ENCODE data around the gene CLPSL1. TPM values are rescaled to one million over a fixed set of nuclear protein-coding genes. Genes with fewer than 3 reads are reported as not detected.

Gene CLPSL1
- polyA plus RNA-seq, 1 donor = not detected

DNA sequence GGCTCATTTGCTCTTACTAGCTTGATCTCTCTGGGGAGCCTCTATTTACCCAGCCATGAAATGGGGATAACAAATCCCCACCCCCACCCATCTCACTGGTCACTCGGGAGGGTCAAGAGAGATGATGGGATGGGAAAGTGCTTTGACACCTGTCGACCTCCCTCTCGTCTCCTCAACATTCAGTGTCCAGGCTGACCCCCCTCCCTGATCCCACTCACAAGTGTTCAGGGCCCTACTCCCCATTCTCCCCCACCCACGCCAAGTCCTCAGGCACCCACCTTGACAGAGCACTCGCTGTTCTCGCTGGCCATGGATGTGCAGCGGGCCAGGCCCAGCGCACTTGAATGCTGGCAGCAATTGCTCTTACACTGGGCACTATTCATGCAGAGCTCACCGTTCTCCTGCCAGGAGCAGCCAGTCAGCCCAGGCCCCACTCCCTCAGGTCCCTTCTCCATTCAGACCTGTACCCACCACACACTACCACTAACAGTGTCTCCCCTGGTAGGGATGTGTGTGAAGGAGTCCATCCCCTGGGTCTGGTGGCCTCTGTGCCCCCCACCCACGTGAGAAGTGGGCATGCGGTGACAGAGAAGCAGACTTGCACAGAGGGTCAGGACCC is 14.7 kb downstream of the CLPSL1 start:
- no peak for DNase-seq (ENCODE audit: low read depth)

DNA sequence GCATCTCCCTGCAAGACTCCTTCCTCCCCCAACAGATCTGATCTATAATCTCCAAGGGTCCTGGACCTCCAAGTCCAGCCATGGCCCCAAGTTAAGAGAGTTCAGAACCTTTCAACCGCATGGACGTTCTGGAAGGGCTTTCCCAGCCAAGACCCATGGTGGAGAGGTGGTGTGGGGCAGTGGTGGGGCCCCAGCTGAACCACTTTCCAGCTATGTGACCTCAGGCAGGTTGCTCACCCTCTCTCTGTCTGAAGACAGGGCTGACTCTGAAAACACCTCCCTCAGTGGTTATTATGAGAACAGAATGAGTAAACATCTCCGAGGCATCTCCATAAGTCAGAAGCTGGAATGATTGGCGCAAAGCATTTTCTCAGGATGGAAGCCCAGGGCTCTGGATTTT is 15.4 kb downstream of the CLPSL1 start:
- no peak for DNase-seq (ENCODE audit: low read depth)

DNA sequence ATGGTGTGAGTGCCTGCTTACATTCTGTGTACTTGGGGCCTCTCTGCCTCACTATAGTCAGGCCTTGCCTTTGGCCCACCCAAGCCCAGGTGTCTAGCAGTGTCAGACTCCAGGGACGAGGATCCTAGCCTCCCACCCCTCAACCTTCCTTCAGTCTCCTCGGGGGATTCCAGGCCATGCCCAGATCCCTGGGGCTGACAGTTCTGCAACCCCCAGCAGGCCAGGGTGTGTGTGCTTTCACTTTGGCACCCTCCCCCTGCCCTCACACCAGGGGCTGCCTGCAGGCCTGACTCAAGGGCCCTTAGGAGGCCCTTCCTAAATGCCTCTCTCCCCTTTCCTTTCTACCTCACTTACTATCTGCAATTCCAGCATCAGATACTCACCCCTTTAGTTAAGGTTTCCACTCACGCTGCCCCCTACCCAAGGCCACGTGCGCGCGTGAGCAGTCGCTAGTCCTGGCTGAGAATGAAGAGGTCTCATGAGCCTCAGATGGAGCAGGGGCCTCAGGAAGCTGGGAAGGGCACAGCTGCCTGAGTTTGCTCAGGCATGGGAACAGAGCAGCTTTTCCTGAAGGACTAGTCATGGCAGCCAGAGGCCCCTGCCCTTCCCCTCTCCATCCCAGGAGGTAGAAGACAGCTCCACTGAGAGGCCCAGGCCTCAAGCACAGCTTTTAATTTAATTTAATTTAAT is 17.2 kb downstream of the CLPSL1 start:
- no peak for DNase-seq (ENCODE audit: low read depth)

DNA sequence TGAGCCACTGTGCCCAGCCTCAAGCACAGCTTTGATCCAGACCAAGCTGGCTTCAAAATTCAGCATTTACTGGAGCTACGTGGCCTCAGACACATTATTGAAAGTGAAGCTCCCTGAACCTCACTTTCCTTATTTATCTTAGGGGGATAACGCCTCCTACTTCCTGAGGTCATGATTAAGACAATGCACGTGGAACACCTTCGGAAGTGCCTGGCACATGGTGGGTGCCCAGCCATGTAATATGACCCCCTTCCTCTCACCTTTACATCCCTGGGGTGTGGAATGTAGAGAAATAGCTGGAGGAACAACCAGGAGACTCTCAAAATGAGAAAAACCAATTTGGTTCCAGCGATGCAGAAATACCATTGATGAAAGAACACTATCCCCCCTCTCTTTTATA is 17.9 kb downstream of the CLPSL1 start:
- DNase-seq (ENCODE audit: low read depth) = no peak

DNA sequence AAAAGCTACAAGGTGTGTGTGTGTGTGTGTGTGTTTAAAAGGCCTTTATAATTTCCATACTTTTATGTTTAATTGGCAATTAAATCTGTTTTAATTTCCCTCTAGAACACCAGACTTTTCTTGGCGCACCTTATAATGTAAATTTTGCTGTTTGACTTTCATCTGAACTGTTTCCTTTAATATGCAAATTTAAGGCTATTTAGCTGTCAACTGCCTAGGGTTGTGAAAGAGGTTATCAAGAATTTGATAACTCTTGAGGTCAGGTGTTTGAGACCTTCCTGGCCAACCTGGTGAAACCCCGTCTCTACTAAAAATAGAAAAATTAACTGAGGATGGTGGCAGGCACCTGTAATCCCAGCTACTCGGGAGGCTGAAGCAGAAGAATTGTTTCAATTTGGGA is 20.3 kb downstream of the CLPSL1 start:
- no peak for DNase-seq (ENCODE audit: low read depth)

DNA sequence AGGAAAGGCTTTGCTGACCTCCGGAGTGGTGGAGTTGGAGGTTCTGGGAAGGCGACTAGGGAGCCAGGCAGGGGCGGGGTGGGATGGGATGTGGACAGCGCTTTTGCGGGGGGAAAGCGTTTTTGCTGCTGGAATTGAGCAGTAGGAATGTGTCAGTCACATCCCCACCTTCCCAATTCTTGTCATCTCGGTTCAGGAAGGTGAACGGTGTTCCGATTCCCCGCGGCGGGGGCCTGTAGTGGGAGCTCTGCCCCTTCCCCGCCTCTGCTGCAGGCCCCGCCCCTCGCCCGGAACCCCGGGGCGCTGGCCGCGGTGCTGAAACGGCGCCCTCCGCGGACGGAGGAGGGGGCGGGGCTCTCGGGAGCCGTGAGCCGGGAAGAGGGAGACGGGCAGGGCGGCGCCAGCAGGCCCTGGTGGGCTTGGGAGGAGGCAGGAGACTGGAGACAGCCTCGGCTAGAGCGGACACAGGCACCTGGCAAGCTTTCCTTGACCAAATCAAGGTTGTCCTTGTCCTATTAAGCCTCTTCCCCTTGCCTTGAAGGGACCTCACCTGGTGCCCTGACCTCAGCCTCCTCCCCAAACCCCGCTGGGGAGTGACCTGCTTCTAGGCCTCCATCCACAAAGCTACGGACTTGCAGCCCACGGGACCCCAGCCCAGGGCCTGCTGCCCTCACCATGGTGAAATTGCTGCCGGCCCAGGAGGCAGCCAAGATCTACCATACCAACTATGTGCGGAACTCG is 24.3 kb downstream of the CLPSL1 start, which contains the start of gene LHFPL5:
Gene LHFPL5 (plus strand): TSS at position 357 of the 741 bp plus-strand sequence. CDS start 319 bp downstream, at position 676.
- no peak for DNase-seq (ENCODE audit: low read depth)

DNA sequence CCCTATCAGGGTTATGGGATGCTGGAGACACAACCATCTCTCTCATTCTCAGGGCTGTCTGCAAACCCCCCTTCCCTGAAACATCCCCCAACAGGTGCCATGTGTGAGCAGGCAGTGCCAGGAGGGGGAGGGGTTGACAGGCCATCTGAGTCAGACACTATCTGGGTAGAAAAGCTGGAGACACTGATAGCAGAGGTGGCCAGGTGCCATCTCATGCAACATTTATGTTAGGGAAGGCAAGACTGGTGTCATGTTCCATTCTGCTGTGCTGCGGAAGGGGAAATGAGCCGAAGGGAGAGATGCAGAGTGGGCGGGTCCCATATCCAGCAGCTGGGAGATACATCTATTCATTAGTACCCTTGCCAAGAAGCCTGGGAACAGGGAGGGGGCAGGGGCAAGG is 27.9 kb downstream of the CLPSL1 start:
- DNase-seq (ENCODE audit: low read depth) = no peak

DNA sequence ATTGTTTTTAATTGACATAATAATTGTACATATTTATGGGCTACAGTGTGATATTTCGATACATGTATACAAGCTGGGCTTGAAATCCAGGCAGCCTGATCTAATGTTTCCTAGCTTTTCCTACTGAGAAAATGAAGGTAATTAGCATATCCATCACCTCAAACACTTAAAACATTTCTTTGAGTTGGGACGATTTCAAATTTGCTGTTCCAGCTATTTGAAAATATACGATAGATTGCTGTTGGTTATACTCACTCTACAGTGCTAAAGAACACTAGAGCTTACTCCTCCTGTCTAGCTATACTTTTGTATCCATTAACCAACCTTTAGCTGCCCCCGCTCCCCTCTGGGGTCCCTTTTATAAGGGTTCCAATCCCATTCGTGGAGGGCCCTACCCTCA is 29.0 kb downstream of the CLPSL1 start:
- DNase-seq (ENCODE audit: low read depth) = no peak

DNA sequence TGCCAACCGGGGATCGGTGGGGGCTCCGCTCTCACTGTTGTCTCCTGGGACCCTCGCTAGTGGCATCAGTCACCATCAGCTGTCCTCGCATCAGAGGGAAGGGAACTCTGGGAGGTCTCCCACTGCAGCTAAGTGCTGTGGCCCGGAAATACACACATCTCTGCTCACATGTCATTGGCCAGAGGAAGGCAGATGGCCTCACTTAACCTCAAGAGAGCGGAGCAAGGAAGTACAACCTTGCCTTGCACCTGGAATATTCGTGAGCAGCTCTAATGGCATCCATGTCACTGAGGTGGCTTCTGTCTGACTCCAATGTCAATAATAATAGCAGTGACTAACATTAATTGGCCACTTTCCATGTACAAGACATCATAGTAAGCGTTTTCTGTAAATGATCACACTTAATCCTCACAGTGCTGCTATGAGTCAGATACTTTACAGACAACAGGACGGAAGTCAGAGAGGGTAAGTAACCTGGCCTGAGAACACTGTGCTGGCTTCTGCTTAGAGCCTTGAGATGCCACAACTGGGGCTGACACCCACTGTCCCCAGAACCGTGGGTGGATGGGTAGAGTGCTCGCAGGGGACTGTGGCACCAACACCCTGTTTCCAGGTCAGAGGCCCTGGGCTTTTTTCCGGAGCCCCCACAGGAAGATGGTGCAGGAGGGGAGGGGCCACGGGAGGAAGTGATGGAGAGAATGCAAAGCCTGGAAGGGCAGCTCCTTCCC is 30.3 kb downstream of the CLPSL1 start:
- no peak for DNase-seq (ENCODE audit: low read depth)

DNA sequence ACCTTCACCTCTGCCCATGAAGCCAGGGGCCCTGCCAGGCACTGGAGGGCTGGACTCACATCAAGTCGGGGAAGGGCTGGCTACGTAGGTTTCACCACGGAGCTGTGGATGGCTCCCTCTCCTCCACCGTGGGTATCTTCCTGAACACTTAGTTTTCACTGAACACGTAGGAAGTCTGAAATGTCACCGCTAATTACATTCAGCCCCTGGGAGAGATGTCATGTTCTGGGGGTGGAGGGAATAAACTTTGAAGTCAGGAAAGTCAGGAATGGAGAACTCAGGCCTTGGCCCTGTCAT is 30.8 kb downstream of the CLPSL1 start:
- no peak for DNase-seq (ENCODE audit: low read depth)

DNA sequence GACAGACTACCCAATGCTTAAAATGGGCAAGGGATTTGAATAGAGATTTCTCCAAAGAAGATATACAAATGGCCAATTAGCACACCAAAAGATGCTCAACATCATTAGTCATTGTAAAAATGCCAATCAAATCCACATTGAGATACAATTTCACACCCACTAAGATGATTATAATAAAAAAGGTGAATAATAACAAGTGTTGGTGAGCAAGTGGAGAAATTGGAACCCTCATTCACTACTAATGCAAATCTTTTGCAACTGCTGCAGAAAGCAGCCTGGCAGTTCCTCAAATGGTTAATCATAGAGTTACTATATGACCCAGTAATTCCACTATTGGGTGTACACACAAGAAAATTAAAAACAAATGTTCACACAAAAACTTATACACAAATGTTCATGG is 36.7 kb downstream of the CLPSL1 start:
- DNase-seq (ENCODE audit: low read depth) = no peak

DNA sequence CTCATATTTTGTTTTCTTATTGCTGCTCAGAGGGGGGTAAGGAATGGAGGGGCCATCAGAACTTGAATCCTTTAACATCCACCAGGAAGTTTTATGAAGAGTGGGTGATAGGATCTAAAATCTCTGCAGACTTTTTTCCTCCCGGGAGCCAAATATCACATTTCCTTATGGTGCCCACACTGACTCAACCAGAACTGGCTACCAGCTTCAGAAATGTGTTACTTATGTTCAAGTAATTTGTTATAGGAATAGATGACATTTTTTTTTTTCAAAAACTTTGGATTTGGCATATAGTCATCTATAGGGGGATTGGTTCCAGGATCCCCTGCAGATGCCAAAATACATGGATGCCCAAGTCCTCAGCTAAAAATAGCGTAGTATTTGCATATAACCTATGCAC is 42.8 kb downstream of the CLPSL1 start:
- no peak for DNase-seq (ENCODE audit: low read depth)

DNA sequence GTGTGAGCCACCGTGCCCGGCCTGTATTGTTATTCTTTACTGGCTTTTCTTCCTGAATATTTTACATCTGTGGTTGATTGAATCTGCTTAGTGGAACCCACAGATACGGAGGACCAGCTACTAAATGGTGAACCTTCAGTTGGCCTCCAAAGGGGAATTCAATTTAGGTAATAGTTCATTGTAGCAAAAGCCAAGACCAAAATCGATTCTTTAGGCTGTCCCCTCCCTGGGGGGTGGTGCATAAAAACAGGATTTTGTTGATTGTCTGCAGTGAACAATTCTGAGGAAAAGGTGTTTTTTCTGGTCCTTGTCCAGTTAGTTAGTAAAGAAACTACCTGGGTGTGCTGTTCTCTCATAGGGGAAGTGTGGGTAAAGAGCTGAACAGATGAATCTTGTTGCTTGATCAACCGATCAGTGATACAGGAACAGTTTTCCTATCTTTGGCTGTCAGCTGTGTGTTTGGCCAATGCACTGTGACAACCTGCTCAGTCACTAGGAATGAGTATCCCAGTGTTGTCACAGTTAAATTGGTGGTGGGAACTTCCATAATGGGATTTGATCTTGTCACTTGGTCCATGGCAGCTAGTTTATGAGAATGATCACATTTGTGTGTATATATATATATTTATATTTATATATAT is 43.9 kb downstream of the CLPSL1 start:
- no peak for DNase-seq (ENCODE audit: low read depth)

DNA sequence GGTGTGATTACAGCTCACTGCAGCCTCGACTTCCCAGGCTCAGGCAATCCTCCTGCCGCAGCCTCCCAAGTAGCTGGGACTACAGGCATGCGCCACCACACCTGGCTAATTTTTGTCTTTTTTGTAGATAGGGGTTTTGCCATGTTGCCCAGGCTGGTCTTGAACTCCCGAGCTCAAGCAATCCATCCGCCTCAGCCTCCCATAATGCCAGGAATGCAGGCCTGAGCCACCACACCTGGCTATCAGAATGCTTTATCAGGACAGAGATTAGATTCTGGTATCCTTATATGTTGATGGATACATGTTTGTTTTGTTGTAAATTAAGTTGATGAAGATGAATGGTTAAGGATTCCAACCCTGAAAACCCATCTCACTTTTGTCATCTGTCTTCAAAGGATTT is 48.5 kb downstream of the CLPSL1 start:
- DNase-seq (ENCODE audit: low read depth) = no peak

DNA sequence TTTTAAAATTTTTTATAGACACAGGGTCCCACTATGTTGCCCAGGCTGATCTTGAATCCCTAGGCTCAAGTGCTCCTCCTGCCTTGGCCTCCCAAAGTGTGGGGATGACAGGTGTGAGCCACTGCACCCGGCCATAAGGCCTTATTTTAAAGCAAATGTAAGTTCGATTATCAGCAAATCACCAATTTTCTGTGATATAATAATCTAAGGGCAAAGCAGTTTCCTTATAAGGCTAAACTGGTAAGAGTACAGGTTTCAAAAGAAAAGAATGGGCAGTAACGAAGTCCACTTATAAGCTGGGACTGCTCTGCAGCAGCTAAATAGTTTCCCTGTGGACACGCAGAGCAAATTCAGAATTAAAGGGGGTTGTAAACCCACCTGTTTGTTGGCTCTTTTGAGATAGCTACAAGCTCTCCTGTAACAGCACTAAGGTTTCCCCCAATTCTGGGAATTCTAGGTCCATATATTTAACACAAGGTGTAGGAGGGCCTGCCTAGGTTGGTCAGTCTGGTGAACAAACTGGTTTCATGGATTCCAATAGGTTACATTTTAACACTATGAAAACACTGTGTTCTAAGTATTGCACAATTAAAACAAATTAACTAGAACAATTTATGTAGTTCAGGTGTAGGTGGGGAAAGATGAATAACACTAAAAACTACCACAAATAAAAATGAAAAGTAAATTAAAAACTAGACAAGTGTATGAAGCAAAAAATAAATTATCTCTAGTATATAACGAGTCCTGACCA is 50.6 kb downstream of the CLPSL1 start:
- DNase-seq (ENCODE audit: low read depth) = no peak

DNA sequence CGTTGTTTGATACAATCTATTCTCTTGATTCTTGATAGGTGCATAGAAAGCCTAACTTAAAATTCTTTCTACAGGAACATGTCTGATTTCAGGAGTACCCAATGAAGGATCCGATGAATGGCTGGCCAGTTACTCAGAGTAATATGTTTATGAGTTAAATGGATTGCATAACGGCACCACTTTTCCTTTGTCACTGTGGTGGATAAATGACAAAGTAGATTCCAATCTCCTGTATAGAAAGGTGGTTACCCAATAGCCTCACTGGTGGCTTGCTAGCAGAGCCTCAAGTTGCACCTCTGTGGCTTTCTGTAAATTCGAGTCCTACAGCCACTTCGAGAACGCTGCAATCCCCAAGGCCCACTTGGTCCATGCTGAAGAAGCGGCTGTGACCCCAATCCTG is 52.7 kb downstream of the CLPSL1 start:
- DNase-seq (ENCODE audit: low read depth) = no peak

Other genes with a start within 250 kb of the CLPSL1 start
- 16.9 TPM for gene FKBP5, start 92.1 kb upstream of the CLPSL1 start, polyA plus RNA-seq (ENCODE audit: insufficient read length)
- 0.96 TPM for gene ARMC12, start 44.0 kb upstream of the CLPSL1 start, polyA plus RNA-seq (ENCODE audit: insufficient read length)
- not detected for gene CLPSL2, start 4.4 kb upstream of the CLPSL1 start, polyA plus RNA-seq (ENCODE audit: insufficient read length)
- not detected for gene CLPS, start 16.3 kb downstream of the CLPSL1 start, polyA plus RNA-seq (ENCODE audit: insufficient read length)
- not detected for gene LHFPL5, start 24.3 kb downstream of the CLPSL1 start, polyA plus RNA-seq (ENCODE audit: insufficient read length)
- 15.6 TPM for gene SRPK1, start 140.1 kb downstream of the CLPSL1 start, polyA plus RNA-seq (ENCODE audit: insufficient read length)
- 0.22 TPM for gene SLC26A8, start 243.6 kb downstream of the CLPSL1 start, polyA plus RNA-seq (ENCODE audit: insufficient read length)
- gene MAPK14, start 246.8 kb downstream of the CLPSL1 start, polyA plus RNA-seq (ENCODE audit: insufficient read length) = 34.0 TPM